HepG2 (cell line): Measurements from ENCODE around the gene ATE1. TPM values are rescaled to one million over a fixed set of nuclear protein-coding genes. Genes with fewer than 3 reads are reported as not detected.
A peak's percentile ranks its signal among the peaks of the same experiment; 100 is the strongest.

Experiments used
- ARID5B ChIP-seq: IDR thresholded peaks from 2 replicates; pipeline ENCODE4 v1.4.0; 2020; ENCODE audit warnings: mild to moderate bottlenecking, missing genetic modification reagents
- ARNTL ChIP-seq: sonication (generic); formaldehyde crosslinking; IDR thresholded peaks from 2 replicates; pipeline ENCODE4 v1.4.0; 2020; ENCODE audit warnings: mild to moderate bottlenecking, missing genetic modification reagents
- CENPX ChIP-seq: sonication (generic); formaldehyde crosslinking; IDR thresholded peaks from 2 replicates; pipeline ENCODE4 v1.9.0; 2021; ENCODE audit warnings: mild to moderate bottlenecking, missing genetic modification reagents, moderate library complexity
- DBP ChIP-seq: sonication (generic); formaldehyde crosslinking; IDR thresholded peaks from 2 replicates; pipeline ENCODE4 v1.4.0; 2020; ENCODE audit warnings: missing genetic modification reagents; ENCODE audit errors: not compliant biosample characterization
- JUND ChIP-seq: sonication (generic); formaldehyde crosslinking; IDR thresholded peaks from 2 replicates; pipeline ENCODE4 v1.8.0; 2022; ENCODE audit warnings: mild to moderate bottlenecking, missing genetic modification reagents
- PAWR ChIP-seq: sonication (generic); formaldehyde crosslinking; IDR thresholded peaks from 2 replicates; pipeline ENCODE4 v1.4.0; 2020; ENCODE audit warnings: missing genetic modification reagents, mild to moderate bottlenecking, borderline replicate concordance
- POLR2AphosphoS2 ChIP-seq: IDR thresholded peaks from 2 replicates; pipeline ENCODE4 v1.6.1; 2011; ENCODE audit warnings: low read depth, low read length, improper control_type of control experiment
- PRMT3 ChIP-seq: sonication (generic); formaldehyde crosslinking; IDR thresholded peaks from 2 replicates; pipeline ENCODE4 v1.8.1; 2022; ENCODE audit warnings: low read depth, mild to moderate bottlenecking, moderate library complexity, missing genetic modification reagents, borderline replicate concordance
- REXO4 ChIP-seq: sonication (generic); formaldehyde crosslinking; IDR thresholded peaks from 2 replicates; pipeline ENCODE4 v1.8.0; 2022; ENCODE audit warnings: missing genetic modification reagents, mild to moderate bottlenecking, borderline replicate concordance
- SCMH1 ChIP-seq: sonication (generic); formaldehyde crosslinking; IDR thresholded peaks from 2 replicates; pipeline ENCODE4 v1.9.0; 2021; ENCODE audit warnings: missing genetic modification reagents, mild to moderate bottlenecking, borderline replicate concordance
- STAT5B ChIP-seq: sonication (generic); formaldehyde crosslinking; IDR thresholded peaks from 2 replicates; pipeline ENCODE4 v1.4.0; 2020; ENCODE audit warnings: missing genetic modification reagents
- ZMYM2 ChIP-seq: sonication (generic); formaldehyde crosslinking; IDR thresholded peaks from 2 replicates; pipeline ENCODE4 v1.8.0; 2022; ENCODE audit warnings: mild to moderate bottlenecking, missing genetic modification reagents
- ZNF644 ChIP-seq: IDR thresholded peaks from 2 replicates; pipeline ENCODE4 v1.6.1; 2016; ENCODE audit warnings: low read depth
- ZNF747 ChIP-seq: sonication (generic); formaldehyde crosslinking; IDR thresholded peaks from 2 replicates; pipeline ENCODE4 v1.8.1; 2023; ENCODE audit warnings: missing genetic modification reagents, mild to moderate bottlenecking, borderline replicate concordance
- ZNF841 ChIP-seq: sonication (generic); formaldehyde crosslinking; IDR thresholded peaks from 2 replicates; pipeline ENCODE4 v1.8.1; 2023; ENCODE audit warnings: missing genetic modification reagents, borderline replicate concordance
- ZSCAN21 ChIP-seq: sonication (generic); formaldehyde crosslinking; IDR thresholded peaks from 2 replicates; pipeline ENCODE4 v1.8.0; 2022; ENCODE audit warnings: mild to moderate bottlenecking, missing genetic modification reagents, moderate library complexity, borderline replicate concordance
- polyA plus RNA-seq, 8 experiments: library from polyadenylated mRNA; depleted of rRNA in 3 of 8; stranded (reverse) in 7 of 8; unstranded in 1 of 8; fragments of >200 nt; fragmentation: Illumina TruSeq in 4 of 8; extraction: Trizol in 4 of 8; gene quantifications; 2 replicates each; pipeline versions ENCODE4 v1.2.1 to v1.2.3, GENCODE V29; 2011 to 2016; ENCODE audit warnings: low read depth in 4 of 8, missing spikeins in 1 of 8, mixed read lengths in 1 of 8; ENCODE audit not compliant: insufficient read depth in 1 of 8
- total RNA-seq, 5 experiments: library from RNA; depleted of rRNA; stranded (reverse); fragments of >200 nt; fragmentation: Illumina TruSeq; extraction: Trizol; gene quantifications; 2 replicates each; pipeline ENCODE4 v1.2.3, GENCODE V29; 2016; ENCODE audit warnings: low read depth in 1 of 5
- TF ChIP-seq, protein P1 (sequence below): sonication (generic); formaldehyde crosslinking; IDR thresholded peaks from 2 replicates; pipeline ENCODE4 v1.4.0; 2020; ENCODE audit warnings: missing genetic modification reagents
- TF ChIP-seq, protein P2 (sequence below): sonication (generic); formaldehyde crosslinking; IDR thresholded peaks from 2 replicates; pipeline ENCODE4 v1.4.0; 2020; ENCODE audit warnings: missing genetic modification reagents
- TF ChIP-seq, protein P3 (sequence below): sonication (generic); formaldehyde crosslinking; IDR thresholded peaks from 2 replicates; pipeline ENCODE4 v1.8.1; 2022; ENCODE audit warnings: low read depth, mild to moderate bottlenecking, missing genetic modification reagents

The ATE1 gene
- total and polyA plus RNA-seq, 2 of the 13 experiments (the other 11 are each of a cell fraction or from before 2014, with no cell fraction given): 17.5 to 42.2 TPM

GRCh38 chr10:121927841-121928527, at the start of gene ATE1 (continued):
- TF ChIP-seq, protein P1, sequence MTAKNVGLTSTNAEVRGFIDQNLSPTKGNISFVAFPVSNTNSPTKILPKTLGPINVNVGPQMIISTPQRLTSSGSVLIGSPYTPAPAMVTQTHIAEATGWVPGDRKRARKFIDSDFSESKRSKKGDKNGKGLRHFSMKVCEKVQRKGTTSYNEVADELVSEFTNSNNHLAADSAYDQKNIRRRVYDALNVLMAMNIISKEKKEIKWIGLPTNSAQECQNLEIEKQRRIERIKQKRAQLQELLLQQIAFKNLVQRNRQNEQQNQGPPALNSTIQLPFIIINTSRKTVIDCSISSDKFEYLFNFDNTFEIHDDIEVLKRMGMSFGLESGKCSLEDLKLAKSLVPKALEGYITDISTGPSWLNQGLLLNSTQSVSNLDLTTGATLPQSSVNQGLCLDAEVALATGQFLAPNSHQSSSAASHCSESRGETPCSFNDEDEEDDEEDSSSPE (CRISPR knock-in tag): peak; percentile 74
- no peak for TF ChIP-seq PAWR
- TF ChIP-seq, protein P2, sequence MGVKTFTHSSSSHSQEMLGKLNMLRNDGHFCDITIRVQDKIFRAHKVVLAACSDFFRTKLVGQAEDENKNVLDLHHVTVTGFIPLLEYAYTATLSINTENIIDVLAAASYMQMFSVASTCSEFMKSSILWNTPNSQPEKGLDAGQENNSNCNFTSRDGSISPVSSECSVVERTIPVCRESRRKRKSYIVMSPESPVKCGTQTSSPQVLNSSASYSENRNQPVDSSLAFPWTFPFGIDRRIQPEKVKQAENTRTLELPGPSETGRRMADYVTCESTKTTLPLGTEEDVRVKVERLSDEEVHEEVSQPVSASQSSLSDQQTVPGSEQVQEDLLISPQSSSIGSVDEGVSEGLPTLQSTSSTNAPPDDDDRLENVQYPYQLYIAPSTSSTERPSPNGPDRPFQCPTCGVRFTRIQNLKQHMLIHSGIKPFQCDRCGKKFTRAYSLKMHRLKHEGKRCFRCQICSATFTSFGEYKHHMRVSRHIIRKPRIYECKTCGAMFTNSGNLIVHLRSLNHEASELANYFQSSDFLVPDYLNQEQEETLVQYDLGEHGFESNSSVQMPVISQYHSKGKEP (CRISPR knock-in tag): no peak
- TF ChIP-seq ZNF644 (CRISPR knock-in tag): no peak; the same call in 1 of the 2 replicates
- TF ChIP-seq REXO4 (CRISPR knock-in tag): no peak
- 0 out of 2 replicates have a peak, but pooled peaks have one; percentile 45 for TF ChIP-seq PRMT3 (CRISPR knock-in tag)
- TF ChIP-seq JUND (CRISPR knock-in tag): no peak
- no peak for TF ChIP-seq ZNF841 (CRISPR knock-in tag)
- peak; percentile 82 for TF ChIP-seq ZSCAN21 (CRISPR knock-in tag)
- 0 out of 2 replicates have a peak, but pooled peaks have one; percentile 56 for TF ChIP-seq POLR2AphosphoS2
- TF ChIP-seq STAT5B (CRISPR knock-in tag): no peak
- no peak for TF ChIP-seq DBP (CRISPR knock-in tag)
- TF ChIP-seq ARNTL (CRISPR knock-in tag): no peak
- peak; percentile 19; the same call in 1 of the 2 replicates for TF ChIP-seq ARID5B (CRISPR knock-in tag)
- no peak for TF ChIP-seq CENPX (CRISPR knock-in tag)
- TF ChIP-seq, protein P3, sequence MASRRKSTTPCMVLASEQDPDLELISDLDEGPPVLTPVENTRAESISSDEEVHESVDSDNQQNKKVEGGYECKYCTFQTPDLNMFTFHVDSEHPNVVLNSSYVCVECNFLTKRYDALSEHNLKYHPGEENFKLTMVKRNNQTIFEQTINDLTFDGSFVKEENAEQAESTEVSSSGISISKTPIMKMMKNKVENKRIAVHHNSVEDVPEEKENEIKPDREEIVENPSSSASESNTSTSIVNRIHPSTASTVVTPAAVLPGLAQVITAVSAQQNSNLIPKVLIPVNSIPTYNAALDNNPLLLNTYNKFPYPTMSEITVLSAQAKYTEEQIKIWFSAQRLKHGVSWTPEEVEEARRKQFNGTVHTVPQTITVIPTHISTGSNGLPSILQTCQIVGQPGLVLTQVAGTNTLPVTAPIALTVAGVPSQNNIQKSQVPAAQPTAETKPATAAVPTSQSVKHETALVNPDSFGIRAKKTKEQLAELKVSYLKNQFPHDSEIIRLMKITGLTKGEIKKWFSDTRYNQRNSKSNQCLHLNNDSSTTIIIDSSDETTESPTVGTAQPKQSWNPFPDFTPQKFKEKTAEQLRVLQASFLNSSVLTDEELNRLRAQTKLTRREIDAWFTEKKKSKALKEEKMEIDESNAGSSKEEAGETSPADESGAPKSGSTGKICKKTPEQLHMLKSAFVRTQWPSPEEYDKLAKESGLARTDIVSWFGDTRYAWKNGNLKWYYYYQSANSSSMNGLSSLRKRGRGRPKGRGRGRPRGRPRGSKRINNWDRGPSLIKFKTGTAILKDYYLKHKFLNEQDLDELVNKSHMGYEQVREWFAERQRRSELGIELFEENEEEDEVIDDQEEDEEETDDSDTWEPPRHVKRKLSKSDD (CRISPR knock-in tag): peak; percentile 13; the same call in 1 of the 2 replicates
- no peak for TF ChIP-seq SCMH1
- TF ChIP-seq ZMYM2 (CRISPR knock-in tag): no peak
- TF ChIP-seq ZNF747 (CRISPR knock-in tag): no peak
